LNCaP clone FGC (cell line): ENCODE measurements around the gene LZTR1.

ENCODE experiments used
- DNase-seq: peaks from one replicate; pipeline ENCODE4 v3.0.0-alpha.2; 2011; ENCODE audit warnings: low read depth
- H3K4me3 ChIP-seq: 2 replicates; pipeline ENCODE4 v1.5.1; 2011; ENCODE audit warnings: mild to moderate bottlenecking, low read depth, low read length, control low read depth
- CTCF ChIP-seq: IDR thresholded peaks from 2 replicates; pipeline ENCODE4 v1.5.1; 2012; ENCODE audit warnings: mild to moderate bottlenecking; ENCODE audit not compliant: control insufficient read depth, insufficient read depth; ENCODE audit errors: extremely low read depth

The LZTR1 gene

GRCh38 chr22:20988573-20989322 is 6.7 kb downstream of the LZTR1 start:
- H3K4me3 ChIP-seq = no peak overlapping the region
- no peak for TF ChIP-seq CTCF
- DNase-seq = no peak

- no peak overlapping the region for H3K4me3 ChIP-seq
- TF ChIP-seq CTCF = no peak
- no peak for DNase-seq
Observed at GRCh38 chr22:20989323-20990138, 7.4 kb downstream of the LZTR1 start.

- H3K4me3 ChIP-seq = no peak overlapping the region
- no peak for TF ChIP-seq CTCF
- no peak for DNase-seq
Observed at GRCh38 chr22:20990184-20991180, 8.4 kb downstream of the LZTR1 start.

- DNase-seq = no peak
- no peak overlapping the region for H3K4me3 ChIP-seq
- no peak for TF ChIP-seq CTCF
Observed at GRCh38 chr22:20991252-20992055, 9.4 kb downstream of the LZTR1 start.

GRCh38 chr22:20992056-20992442 is 10.0 kb downstream of the LZTR1 start:
- no peak for DNase-seq
- TF ChIP-seq CTCF = no peak
- no peak overlapping the region for H3K4me3 ChIP-seq
